ENCODE data around the gene PRKG2. TPM values are rescaled to one million over a fixed set of nuclear protein-coding genes. Genes with fewer than 3 reads are reported as not detected.

The PRKG2 gene
- total RNA-seq, 1 donor: 0.72 TPM

GRCh38 chr4:81069706-81070331 is 145.2 kb downstream of the PRKG2 start:
- Histone ChIP-seq H3K4me1 (ENCODE audit: insufficient read depth, low read length) (no peaks in the 10 kb centered on the region), H3K79me2 (ENCODE audit: insufficient read depth, low read length) (no peaks in the 10 kb centered on the region), H3K4me2 (ENCODE audit: insufficient read depth, low read length) (no peak overlapping the region), H2AFZ (ENCODE audit: low read length) (no peak overlapping the region), H3K4me3 (ENCODE audit: insufficient read depth, low read length) (no peak overlapping the region), H3K9me3 (ENCODE audit: low read depth, low read length) (no peaks in the 10 kb centered on the region), H3K27ac (ENCODE audit: low read depth, low read length) (no peak overlapping the region), H4K20me1 (ENCODE audit: insufficient read depth, low read length) (no peaks in the 10 kb centered on the region), H3K36me3 (ENCODE audit: insufficient read depth, low read length) (no peaks in the 10 kb centered on the region), H3K27me3 (ENCODE audit: insufficient read depth, low read length) (no peaks in the 10 kb centered on the region)
- DNase-seq (ENCODE audit: insufficient read length, low spot score, missing footprints): peak; percentile 64
- TF ChIP-seq, protein P1, sequence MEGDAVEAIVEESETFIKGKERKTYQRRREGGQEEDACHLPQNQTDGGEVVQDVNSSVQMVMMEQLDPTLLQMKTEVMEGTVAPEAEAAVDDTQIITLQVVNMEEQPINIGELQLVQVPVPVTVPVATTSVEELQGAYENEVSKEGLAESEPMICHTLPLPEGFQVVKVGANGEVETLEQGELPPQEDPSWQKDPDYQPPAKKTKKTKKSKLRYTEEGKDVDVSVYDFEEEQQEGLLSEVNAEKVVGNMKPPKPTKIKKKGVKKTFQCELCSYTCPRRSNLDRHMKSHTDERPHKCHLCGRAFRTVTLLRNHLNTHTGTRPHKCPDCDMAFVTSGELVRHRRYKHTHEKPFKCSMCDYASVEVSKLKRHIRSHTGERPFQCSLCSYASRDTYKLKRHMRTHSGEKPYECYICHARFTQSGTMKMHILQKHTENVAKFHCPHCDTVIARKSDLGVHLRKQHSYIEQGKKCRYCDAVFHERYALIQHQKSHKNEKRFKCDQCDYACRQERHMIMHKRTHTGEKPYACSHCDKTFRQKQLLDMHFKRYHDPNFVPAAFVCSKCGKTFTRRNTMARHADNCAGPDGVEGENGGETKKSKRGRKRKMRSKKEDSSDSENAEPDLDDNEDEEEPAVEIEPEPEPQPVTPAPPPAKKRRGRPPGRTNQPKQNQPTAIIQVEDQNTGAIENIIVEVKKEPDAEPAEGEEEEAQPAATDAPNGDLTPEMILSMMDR (IDR thresholded peaks at IDR 0.05; ENCODE audit: extremely low read depth, low read depth, low read length): peak; percentile 92

DNA sequence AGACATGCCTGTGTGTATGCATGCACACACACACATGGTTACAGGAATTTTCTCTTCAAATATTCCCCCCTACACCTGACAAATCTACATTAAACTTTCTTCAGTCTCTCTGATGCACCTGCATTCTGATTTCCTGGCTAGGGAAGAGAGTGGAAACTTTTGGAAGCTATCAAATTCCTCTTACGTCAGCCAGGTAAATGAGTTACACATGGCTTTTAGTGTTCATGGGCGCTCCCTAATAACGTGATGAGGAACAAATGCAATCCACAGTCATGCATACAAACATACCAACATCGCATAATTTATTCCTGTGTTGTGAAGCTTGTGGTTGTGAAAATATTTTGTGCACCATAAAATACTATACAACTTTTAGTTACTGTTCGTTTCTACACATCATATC is 149.6 kb downstream of the PRKG2 start:
- H4K20me1 ChIP-seq (ENCODE audit: insufficient read depth, low read length): no peaks in the 10 kb centered on the region
- peaks cover 3% of the 10 kb centered on the region for H3K27me3 ChIP-seq (ENCODE audit: insufficient read depth, low read length)
- no peak overlapping the region for H3K4me2 ChIP-seq (ENCODE audit: insufficient read depth, low read length)
- no peaks in the 10 kb centered on the region for H3K79me2 ChIP-seq (ENCODE audit: insufficient read depth, low read length)
- no peak overlapping the region for H3K4me3 ChIP-seq (ENCODE audit: insufficient read depth, low read length)
- no peaks in the 10 kb centered on the region for H3K36me3 ChIP-seq (ENCODE audit: insufficient read depth, low read length)
- H3K27ac ChIP-seq (ENCODE audit: low read depth, low read length): no peak overlapping the region
- TF ChIP-seq, protein P1 (IDR thresholded peaks at IDR 0.05; ENCODE audit: extremely low read depth, low read depth, low read length): no peak
- no peaks in the 10 kb centered on the region for H3K4me1 ChIP-seq (ENCODE audit: insufficient read depth, low read length)
- DNase-seq (ENCODE audit: insufficient read length, low spot score, missing footprints): no peak
- H2AFZ ChIP-seq (ENCODE audit: low read length): no peak overlapping the region
- no peaks in the 10 kb centered on the region for H3K9me3 ChIP-seq (ENCODE audit: low read depth, low read length)

DNA sequence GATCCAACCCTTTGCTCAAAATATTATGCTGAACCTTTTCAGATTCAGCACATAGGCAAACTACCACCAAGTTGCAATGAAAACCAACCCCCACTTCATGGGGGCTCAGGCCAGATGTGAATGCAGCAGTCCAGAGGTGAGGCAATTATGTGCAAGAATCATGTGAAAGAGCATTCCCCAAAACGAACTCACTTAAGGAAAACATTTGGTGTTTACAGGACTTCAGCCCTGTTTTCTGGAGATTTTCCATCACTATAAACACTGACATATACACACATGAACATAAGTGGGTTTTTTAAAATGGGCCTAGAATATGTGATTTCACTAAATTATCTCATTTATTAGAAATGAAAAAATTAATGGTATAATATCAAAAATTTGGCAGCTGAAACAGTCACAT is 153.0 kb downstream of the PRKG2 start:
- Histone ChIP-seq H3K4me2 (ENCODE audit: insufficient read depth, low read length) (no peak overlapping the region), H3K4me3 (ENCODE audit: insufficient read depth, low read length) (no peak overlapping the region)
- DNase-seq (ENCODE audit: insufficient read length, low spot score, missing footprints): no peak

DNA sequence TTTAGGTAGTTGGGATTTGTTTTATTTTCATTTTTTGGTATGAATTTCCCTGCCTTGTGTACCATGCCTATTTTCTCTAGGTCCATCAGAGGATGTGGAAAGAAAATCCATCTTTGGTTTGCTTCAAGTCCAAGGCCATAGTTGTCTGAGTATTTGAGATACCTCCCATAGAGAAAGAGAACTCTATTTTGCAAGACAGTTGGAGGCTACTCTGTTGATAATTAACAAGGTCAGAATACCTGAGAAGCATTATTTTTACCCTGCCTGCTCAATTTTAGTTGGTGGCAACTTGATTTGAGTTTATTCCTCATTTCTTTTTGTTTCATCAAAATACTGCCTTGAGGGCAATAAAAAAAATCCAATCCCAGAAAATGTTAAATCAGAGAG is 153.7 kb downstream of the PRKG2 start:
- Histone ChIP-seq H3K4me2 (ENCODE audit: insufficient read depth, low read length) (no peak overlapping the region), H3K9me3 (ENCODE audit: low read depth, low read length) (no peaks in the 10 kb centered on the region), H3K36me3 (ENCODE audit: insufficient read depth, low read length) (no peaks in the 10 kb centered on the region), H3K4me3 (ENCODE audit: insufficient read depth, low read length) (no peak overlapping the region), H3K4me1 (ENCODE audit: insufficient read depth, low read length) (no peaks in the 10 kb centered on the region), H3K27me3 (ENCODE audit: insufficient read depth, low read length) (peaks cover 6% of the 10 kb centered on the region), H4K20me1 (ENCODE audit: insufficient read depth, low read length) (no peaks in the 10 kb centered on the region), H3K27ac (ENCODE audit: low read depth, low read length) (no peak overlapping the region), H2AFZ (ENCODE audit: low read length) (no peak overlapping the region), H3K79me2 (ENCODE audit: insufficient read depth, low read length) (no peaks in the 10 kb centered on the region)
- TF ChIP-seq, protein P1 (IDR thresholded peaks at IDR 0.05; ENCODE audit: extremely low read depth, low read depth, low read length): no peak
- DNase-seq (ENCODE audit: insufficient read length, low spot score, missing footprints): no peak

More for the DNA sequence above, 153.0 kb downstream of the PRKG2 start:
- H3K9me3 ChIP-seq (ENCODE audit: low read depth, low read length): no peaks in the 10 kb centered on the region
- H3K27me3 ChIP-seq (ENCODE audit: insufficient read depth, low read length): peaks cover 6% of the 10 kb centered on the region
- no peaks in the 10 kb centered on the region for H3K36me3 ChIP-seq (ENCODE audit: insufficient read depth, low read length)
- TF ChIP-seq, protein P1 (IDR thresholded peaks at IDR 0.05; ENCODE audit: extremely low read depth, low read depth, low read length): no peak
- no peak overlapping the region for H2AFZ ChIP-seq (ENCODE audit: low read length)
- H3K27ac ChIP-seq (ENCODE audit: low read depth, low read length): no peak overlapping the region
- H3K79me2 ChIP-seq (ENCODE audit: insufficient read depth, low read length): no peaks in the 10 kb centered on the region
- H4K20me1 ChIP-seq (ENCODE audit: insufficient read depth, low read length): no peaks in the 10 kb centered on the region
- H3K4me1 ChIP-seq (ENCODE audit: insufficient read depth, low read length): no peaks in the 10 kb centered on the region
